Activated B cell treated with CpG ODN at 0.5 μM for 24 hours (primary cell): Measurements from ENCODE around the gene LSMEM2. TPM values are rescaled to one million over a fixed set of nuclear protein-coding genes. Genes with fewer than 3 reads are reported as not detected.
"Not testable (repeated sequence)": the region's sequence is repeated elsewhere in the genome, so short reads cannot be mapped to it uniquely, and the experiment has no call there.

Experiments used
- ATAC-seq: fragments of 200-7000 bp; cut with Tn5 transposase; one replicate; pipeline ENCODE4 v1.10.0; 2021; ENCODE audit warnings: low read depth, mild to moderate bottlenecking, moderate library complexity
- CTCF ChIA-PET: fragments of 350-600 bp; sonication (Branson Sonifier 250); formaldehyde crosslinking; loops from one replicate; lab custom pipeline; 2021; ENCODE audit warnings: antibody characterized with exemption; lab: Charles Lee
- POLR2A ChIA-PET: fragments of 350-600 bp; sonication (Branson Sonifier 250); formaldehyde crosslinking; loops from one replicate; lab custom pipeline; 2021; ENCODE audit warnings: antibody characterized with exemption; lab: Charles Lee
- DNase-seq: peaks from one replicate; pipeline ENCODE4 v3.0.0; 2022
- H3K27ac Mint-ChIP-seq: one replicate; pipeline ENCODE4 v1.8.0; 2020; ENCODE audit warnings: mixed read lengths
- H3K27me3 Mint-ChIP-seq: one replicate; pipeline ENCODE4 v1.8.0; 2021; ENCODE audit warnings: mixed read lengths
- H3K36me3 Mint-ChIP-seq: one replicate; pipeline ENCODE4 v1.8.0; 2021; ENCODE audit warnings: low read depth, mixed read lengths
- H3K4me1 Mint-ChIP-seq: one replicate; pipeline ENCODE4 v1.8.0; 2021; ENCODE audit warnings: mixed read lengths
- H3K4me3 Mint-ChIP-seq: one replicate; pipeline ENCODE4 v1.8.0; 2020; ENCODE audit warnings: mild to moderate bottlenecking, mixed read lengths
- H3K9me3 Mint-ChIP-seq: one replicate; pipeline ENCODE4 v1.8.0; 2020; ENCODE audit warnings: mixed read lengths
- CTCF ChIP-seq: fragments of 200-600 bp; IDR thresholded peaks from one replicate; pipeline ENCODE4 v1.8.0; 2022; ENCODE audit warnings: antibody characterized with exemption, mild to moderate bottlenecking
- intact Hi-C: fragments of 100-400 bp; cut with micrococcal nuclease; formaldehyde crosslinking; loops from one replicate; pipeline ENCODE4 v1.15.1; 2024
- total RNA-seq: library from RNA; stranded (reverse); gene quantifications from 2 replicates; pipeline ENCODE4 v1.2.3, GENCODE V29; 2022

Gene LSMEM2
- total RNA-seq, 1 donor from 2014 or later, result not detected

GRCh38 chr3:50259432-50260026, 19.4 kb upstream of the LSMEM2 start:
- Mint-ChIP-seq H3K27me3 (no peaks in the 10 kb centered on the region), H3K4me3 (peak overlapping the region; percentile 67), H3K4me1 (peaks cover 7% of the 10 kb centered on the region), H3K36me3 (peaks cover 42% of the 10 kb centered on the region), H3K9me3 (no peaks in the 10 kb centered on the region), H3K27ac (peak overlapping the region; percentile 50)
- ChIA-PET POLR2A (interaction anchor here (0.6 to 2.0 kb wide), 8 partner anchors 13 to 1584 kb away, joined by 3 to 12 read pairs (median 4); partner anchors contain the start of genes GNAI2 and IFRD2), CTCF (interaction anchor here (0.6 to 4.4 kb wide), 7 partner anchors 11 to 77 kb away, joined by 3 to 34 read pairs (median 5); no protein-coding TSS in a partner anchor)
- no peak for TF ChIP-seq CTCF
- intact Hi-C loops, result loop anchor here (1.0 kb wide), 6 partner anchors 13 to 65 kb away; partner anchors contain the start of gene IFRD2
- no peak for DNase-seq
- no peak for ATAC-seq

- POLR2A ChIA-PET, result interaction anchor here (0.6 to 2.0 kb wide), 6 partner anchors 14 to 1585 kb away, joined by 3 to 12 read pairs (median 4); partner anchors contain the start of genes GNAI2 and IFRD2
- TF ChIP-seq CTCF, result no peak
- DNase-seq (peak; percentile 91), ATAC-seq (peak; percentile 93)
- H3K4me3 Mint-ChIP-seq, result peak overlapping the region; percentile 73
- intact Hi-C loops, result loop anchor here (1.0 kb wide), 6 partner anchors 13 to 66 kb away; partner anchors contain the start of gene IFRD2
- CTCF ChIA-PET, result interaction anchor here (0.6 to 4.4 kb wide), 8 partner anchors 12 to 282 kb away, joined by 3 to 34 read pairs (median 4); partner anchors contain the start of genes HYAL3 and NAA80
- peak overlapping the region; percentile 50 for H3K27ac Mint-ChIP-seq
- H3K27me3 Mint-ChIP-seq, result no peaks in the 10 kb centered on the region
- no peaks in the 10 kb centered on the region for H3K9me3 Mint-ChIP-seq
- peaks cover 34% of the 10 kb centered on the region for H3K36me3 Mint-ChIP-seq
- H3K4me1 Mint-ChIP-seq, result peaks cover 7% of the 10 kb centered on the region
Measured at GRCh38 chr3:50260027-50260941, 18.6 kb upstream of the LSMEM2 start.

GRCh38 chr3:50260942-50261441, 17.9 kb upstream of the LSMEM2 start:
- Mint-ChIP-seq H3K4me3 (peak overlapping the region; percentile 73), H3K9me3 (no peaks in the 10 kb centered on the region), H3K27me3 (peaks cover 3% of the 10 kb centered on the region), H3K4me1 (peaks cover 7% of the 10 kb centered on the region), H3K36me3 (peaks cover 31% of the 10 kb centered on the region), H3K27ac (no peak overlapping the region)
- ATAC-seq (no peak), DNase-seq (no peak)
- ChIA-PET POLR2A (interaction anchor here (0.5 to 2.0 kb wide), 2 partner anchors 25 to 783 kb away, joined by 10 to 13 read pairs; partner anchors contain the start of gene GNAI2), CTCF (interaction anchor here (1.5 to 4.4 kb wide), 2 partner anchors 13 to 281 kb away, joined by 4 to 34 read pairs; no protein-coding TSS in a partner anchor)
- TF ChIP-seq CTCF, result no peak
- intact Hi-C loops, result loop anchor here (1.0 kb wide), 6 partner anchors 12 to 67 kb away; partner anchors contain the start of gene IFRD2

- no peak overlapping the region for H3K4me3 Mint-ChIP-seq
- ChIA-PET CTCF (interaction anchor here (1.5 to 4.4 kb wide), 2 partner anchors 13 to 281 kb away, joined by 4 to 34 read pairs; no protein-coding TSS in a partner anchor), POLR2A (interaction anchor here (0.5 to 2.0 kb wide), 2 partner anchors 26 to 783 kb away, joined by 10 to 13 read pairs; partner anchors contain the start of gene GNAI2)
- peaks cover 25% of the 10 kb centered on the region for H3K36me3 Mint-ChIP-seq
- peaks cover 3% of the 10 kb centered on the region for H3K27me3 Mint-ChIP-seq
- no peak for TF ChIP-seq CTCF
- no peaks in the 10 kb centered on the region for H3K9me3 Mint-ChIP-seq
- intact Hi-C loops, result no loop called here
- no peak overlapping the region for H3K27ac Mint-ChIP-seq
- peaks cover 7% of the 10 kb centered on the region for H3K4me1 Mint-ChIP-seq
- DNase-seq (no peak), ATAC-seq (no peak)
Measured at GRCh38 chr3:50261505-50261904, 17.4 kb upstream of the LSMEM2 start.

- intact Hi-C loops, H3K27ac Mint-ChIP-seq, H3K27me3 Mint-ChIP-seq, H3K4me3 Mint-ChIP-seq, CTCF ChIA-PET, ATAC-seq, POLR2A ChIA-PET, H3K9me3 Mint-ChIP-seq, H3K4me1 Mint-ChIP-seq, DNase-seq: not testable (repeated sequence)
- peaks cover 18% of the 10 kb centered on the region for H3K36me3 Mint-ChIP-seq
Measured at GRCh38 chr3:50262200-50262599, 16.7 kb upstream of the LSMEM2 start.
